Hepatocyte (in vitro differentiated cells): ENCODE data around the gene GUCA1A.

ENCODE experiments used
- CTCF ChIP-seq: fragments of 200-600 bp; sonication (generic); IDR thresholded peaks from 2 replicates; pipeline ENCODE4 v1.5.1; 2016; ENCODE audit warnings: antibody characterized with exemption, mild to moderate bottlenecking; ENCODE audit not compliant: poor library complexity
- EZH2phosphoT487 ChIP-seq: fragments of 200-600 bp; sonication (generic); IDR thresholded peaks from one replicate; pipeline ENCODE4 v1.6.1; 2018; ENCODE audit warnings: antibody characterized with exemption, mild to moderate bottlenecking, low read depth, moderate library complexity; ENCODE audit not compliant: unreplicated experiment, severe bottlenecking

GRCh38 chr6:42217157-42217518, 44.0 kb downstream of the GUCA1A start:
- TF ChIP-seq EZH2phosphoT487, result no peak
- no peak for TF ChIP-seq CTCF
